A549 treated with Hydrocortisone at 1 μM for 4 hours (cell line): ENCODE results near the gene PNPLA5. TPM values are rescaled to one million over a fixed set of nuclear protein-coding genes. Genes with fewer than 3 reads are reported as not detected.

Experiments
- total RNA-seq: library from RNA; stranded (reverse); fragments of 200-300 nt; extraction: Qiagen RNA extraction; gene quantifications from 5 replicates; pipeline ENCODE4 v1.2.3, GENCODE V29; 2022

The PNPLA5 gene
- 0.03 to 0.06 TPM in 2 of 5 replicates, not detected in the others for total RNA-seq

GRCh38 chr22:43891360-43892182, at the start of gene PNPLA5:
Gene PNPLA5 (minus strand): TSS chr22:43892013. CDS start chr22:43891880, 133 bp downstream.

GRCh38 chr22:43923631-43924464, 32.0 kb upstream of the PNPLA5 start, which contains the start of gene PNPLA3:
Gene PNPLA3 (plus strand): TSS chr22:43923805. CDS start chr22:43923912, 107 bp downstream.

GRCh38 chr22:43862074-43862881, 29.5 kb downstream of the PNPLA5 start, which contains the start of gene SULT4A1:
Gene SULT4A1 (minus strand): TSS chr22:43862513. CDS start chr22:43862382, 131 bp downstream.

Other genes with a start within 250 kb of the PNPLA5 start
- gene EFCAB6, start 79.7 kb downstream of the PNPLA5 start, total RNA-seq: 0.30 to 0.55 TPM (median 0.40 TPM) in 5 replicates
- gene SULT4A1, start 29.5 kb downstream of the PNPLA5 start, total RNA-seq: not detected in 5 replicates
- gene PNPLA3, start 31.8 kb upstream of the PNPLA5 start, total RNA-seq: 0.70 to 1.0 TPM (median 0.83 TPM) in 5 replicates
- gene SAMM50, start 63.4 kb upstream of the PNPLA5 start, total RNA-seq: 44.8 to 48.1 TPM (median 46.0 TPM) in 5 replicates
- 35.6 to 45.1 TPM (median 42.1 TPM) in 5 replicates for gene PARVB, start 132.3 kb upstream of the PNPLA5 start, total RNA-seq